ENCODE measurements around the gene BTF3. TPM values are rescaled to one million over a fixed set of nuclear protein-coding genes. Genes with fewer than 3 reads are reported as not detected.

The BTF3 gene
- total RNA-seq, 4 donors from 2014 or later, result 361 to 435 (median 392) TPM

DNA sequence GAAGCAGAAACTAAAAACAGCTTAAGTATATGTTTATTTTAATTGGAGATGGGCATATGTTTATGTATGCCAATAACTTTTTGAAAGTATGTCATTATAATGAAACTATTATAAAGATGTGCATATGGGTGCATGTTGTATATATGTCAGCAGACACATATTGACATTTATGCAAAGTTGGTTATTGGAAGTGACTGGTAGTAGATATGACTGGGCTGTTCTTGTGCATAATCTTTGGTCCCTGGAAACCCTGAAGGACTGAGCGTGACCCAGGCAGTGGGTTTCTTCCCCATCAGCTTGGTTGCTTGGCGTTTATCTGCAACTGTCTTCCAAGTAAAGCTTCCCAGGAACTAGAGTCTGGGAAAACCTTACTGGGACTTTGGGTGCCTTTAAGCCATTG is 41.5 kb downstream of the BTF3 start:
- DNase-seq (ENCODE audit: low spot score in 2 of 2), result no peak
- no peaks in the 10 kb centered on the region for H3K27me3 ChIP-seq
- H3K4me1 ChIP-seq, result peaks cover 0 to 3% (median 0%) of the 10 kb centered on the region in 4 donors
- no peak overlapping the region for H3K4me3 ChIP-seq
- TF ChIP-seq CTCF (IDR thresholded peaks at IDR 0.05), result no peak
- TF ChIP-seq EP300 (IDR thresholded peaks at IDR 0.05), result no peak
- no peak for TF ChIP-seq POLR2A (IDR thresholded peaks at IDR 0.05)
- no peaks in the 10 kb centered on the region for H3K9me3 ChIP-seq
- WGBS, 2 donors, result 84 to 92% methylated on average over 2 of the region's 2 CpGs
- no peak overlapping the region for H3K27ac ChIP-seq
- no peaks in the 10 kb centered on the region for H3K36me3 ChIP-seq

GRCh38 chr5:73540192-73540591 is 42.0 kb downstream of the BTF3 start:
- no peak for DNase-seq (ENCODE audit: low spot score in 2 of 2)
- no peak for TF ChIP-seq EP300 (IDR thresholded peaks at IDR 0.05)
- TF ChIP-seq POLR2A (IDR thresholded peaks at IDR 0.05), result no peak
- no peak for TF ChIP-seq CTCF (IDR thresholded peaks at IDR 0.05)
- WGBS, 2 donors, result 58 to 60% methylated on average over 3 of the region's 3 CpGs
- Histone ChIP-seq H3K9me3 (no peaks in the 10 kb centered on the region), H3K4me1 (peaks cover 0 to 3% (median 0%) of the 10 kb centered on the region in 4 donors), H3K36me3 (no peaks in the 10 kb centered on the region), H3K4me3 (no peak overlapping the region), H3K27me3 (no peaks in the 10 kb centered on the region), H3K27ac (no peak overlapping the region)

DNA sequence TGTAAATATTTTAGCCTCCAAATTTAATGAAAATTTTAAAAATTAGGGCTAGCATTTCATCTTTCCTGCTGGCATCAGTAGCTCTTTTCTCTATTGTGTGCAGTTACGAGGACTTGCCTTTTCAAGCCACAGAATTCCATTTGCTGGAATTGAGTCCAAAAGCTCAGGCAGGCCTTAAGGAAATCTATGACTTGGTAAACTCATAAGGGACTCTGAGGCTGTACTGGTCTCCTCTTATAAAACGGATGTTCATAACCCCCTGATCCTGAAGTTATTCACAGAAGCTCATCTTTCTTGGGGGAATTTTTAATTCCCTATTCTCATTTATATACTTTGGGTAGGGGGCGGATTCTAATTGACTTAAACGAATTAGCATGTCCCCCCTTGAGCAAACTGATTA is 43.8 kb downstream of the BTF3 start:
- H3K27ac ChIP-seq, result no peak overlapping the region
- DNase-seq (ENCODE audit: low spot score in 2 of 2), result no peak
- no peaks in the 10 kb centered on the region for H3K4me1 ChIP-seq
- TF ChIP-seq CTCF (IDR thresholded peaks at IDR 0.05), result no peak
- no peak for TF ChIP-seq EP300 (IDR thresholded peaks at IDR 0.05)
- no peak for TF ChIP-seq POLR2A (IDR thresholded peaks at IDR 0.05)
- H3K36me3 ChIP-seq, result no peaks in the 10 kb centered on the region
- H3K9me3 ChIP-seq, result no peaks in the 10 kb centered on the region
- H3K4me3 ChIP-seq, result no peak overlapping the region
- 39 to 46% methylated on average over 4 of the region's 4 CpGs for WGBS, 2 donors
- H3K27me3 ChIP-seq, result no peaks in the 10 kb centered on the region

- no peak overlapping the region for H3K27ac ChIP-seq
Measured at GRCh38 chr5:73544429-73545402, 46.5 kb downstream of the BTF3 start.

More at GRCh38 chr5:73544429-73545402, 46.5 kb downstream of the BTF3 start:
- no peaks in the 10 kb centered on the region for H3K9me3 ChIP-seq
- H3K4me1 ChIP-seq, result no peaks in the 10 kb centered on the region
- H3K4me3 ChIP-seq, result no peak overlapping the region
- DNase-seq (ENCODE audit: low spot score in 2 of 2), result no peak
- WGBS, 2 donors, result 73 to 76% methylated on average over 9 of the region's 9 CpGs
- H3K36me3 ChIP-seq, result no peaks in the 10 kb centered on the region
- H3K27me3 ChIP-seq, result no peaks in the 10 kb centered on the region
- no peak for TF ChIP-seq POLR2A (IDR thresholded peaks at IDR 0.05)
- no peak for TF ChIP-seq CTCF (IDR thresholded peaks at IDR 0.05)
- TF ChIP-seq EP300 (IDR thresholded peaks at IDR 0.05), result no peak
